Stimulated activated CD8-positive, alpha-beta memory T cell treated with anti-CD3 and anti-CD28 coated beads, Interleukin-4, amount 100 ng/mL, for 24 hours (primary cell): ENCODE measurements around the gene ADRA2B.
"Not testable (repeated sequence)": the region's sequence is repeated elsewhere in the genome, so short reads cannot be mapped to it uniquely, and the experiment has no call there.

Source experiments
- DNase-seq: peaks from one replicate; pipeline ENCODE4 v3.0.0-alpha.2; 2020; ENCODE audit warnings: low read depth

Gene ADRA2B

DNA sequence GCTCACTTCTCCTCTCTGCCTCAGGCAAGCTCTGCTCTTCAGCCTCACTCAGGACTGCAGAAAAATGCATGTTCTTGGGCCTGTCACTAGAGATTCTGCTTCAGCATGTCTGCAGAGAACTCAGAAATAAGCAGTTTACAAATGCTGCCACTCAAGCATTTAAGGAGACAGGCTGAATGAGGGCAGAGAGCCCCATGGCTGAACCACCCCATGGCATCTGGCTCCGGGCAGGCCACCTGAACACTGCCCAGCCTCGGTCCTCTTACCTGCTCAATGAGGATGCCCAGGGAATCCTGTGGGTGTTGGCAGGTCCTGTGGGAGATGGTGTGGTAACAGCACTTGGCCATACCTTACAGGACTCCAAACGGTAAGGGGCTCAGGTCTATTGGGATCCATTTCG is 50.4 kb downstream of the ADRA2B start:
- DNase-seq, result not testable (repeated sequence)

DNA sequence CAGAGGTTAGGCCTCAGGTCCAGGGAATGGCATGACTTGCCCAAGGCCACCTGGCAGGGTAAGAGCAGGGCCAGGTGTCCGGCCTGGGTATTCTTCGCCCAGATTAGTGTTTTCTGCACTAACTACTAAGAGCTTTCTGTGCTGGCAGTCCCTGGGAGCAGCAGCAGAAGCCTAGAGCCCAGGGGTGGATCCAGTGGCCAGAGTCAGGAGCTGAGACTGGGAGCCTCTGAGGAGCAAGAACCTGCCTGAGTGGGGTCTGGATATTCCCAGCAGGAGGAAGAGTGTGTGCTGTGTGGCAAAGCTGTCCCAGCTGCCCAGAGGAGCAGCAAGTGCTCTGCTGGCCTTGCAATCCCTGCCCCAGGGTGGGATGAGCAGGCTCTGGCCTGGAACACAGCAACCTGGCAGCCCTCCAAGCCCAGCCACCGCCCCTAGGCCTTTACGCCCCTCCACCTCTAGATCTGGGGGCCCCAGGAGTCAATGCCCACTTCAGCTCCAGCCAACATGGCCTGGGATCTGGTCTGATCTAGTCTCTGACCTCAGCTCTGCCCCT is 50.9 kb downstream of the ADRA2B start:
- DNase-seq, result no peak

DNA sequence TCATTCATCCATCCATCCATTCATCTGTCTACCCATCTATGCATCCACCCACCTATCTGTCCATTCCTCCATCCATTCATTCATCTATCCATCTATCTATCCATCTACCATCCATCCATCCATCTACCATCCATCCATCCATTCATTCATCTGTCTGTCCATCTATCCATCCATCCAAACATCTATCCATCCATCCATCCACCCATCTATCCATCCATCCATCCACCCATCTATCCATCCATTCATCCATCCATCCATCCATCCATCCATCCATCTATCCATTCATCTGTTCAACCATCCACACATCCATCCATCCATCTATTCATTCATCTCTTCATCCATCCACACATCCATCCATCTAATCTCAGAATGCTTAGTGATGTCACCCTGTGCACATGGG is 51.6 kb downstream of the ADRA2B start:
- DNase-seq, result not testable (repeated sequence)

DNA sequence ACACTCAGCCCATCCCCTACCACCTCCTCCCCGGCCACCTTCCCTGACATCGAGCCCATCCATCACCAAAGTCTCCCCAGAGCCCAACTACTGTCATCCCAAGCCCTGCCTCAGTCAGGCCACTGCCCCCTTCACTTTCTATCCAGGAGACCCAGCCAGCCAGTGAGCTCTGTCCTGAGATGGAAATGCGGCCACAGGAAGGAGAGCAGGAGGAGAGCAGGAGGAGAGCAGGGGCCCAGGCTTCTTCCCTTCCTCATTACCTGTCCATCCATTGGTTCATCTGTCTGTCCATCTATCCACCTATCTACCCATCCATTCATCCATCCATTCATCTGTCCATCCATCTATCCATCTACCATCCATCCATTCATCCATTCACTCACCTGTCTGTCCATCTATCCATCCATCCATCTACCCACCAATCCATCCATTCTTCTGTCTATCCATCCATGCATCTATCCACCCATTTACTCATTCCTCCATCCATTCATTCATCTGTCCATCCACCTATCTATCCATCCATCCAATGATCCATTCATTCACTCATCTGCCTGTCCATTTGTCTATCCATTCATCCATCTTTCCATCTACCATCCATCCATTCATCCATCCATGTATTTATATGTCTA is 52.2 kb downstream of the ADRA2B start:
- DNase-seq, result not testable (repeated sequence)

DNA sequence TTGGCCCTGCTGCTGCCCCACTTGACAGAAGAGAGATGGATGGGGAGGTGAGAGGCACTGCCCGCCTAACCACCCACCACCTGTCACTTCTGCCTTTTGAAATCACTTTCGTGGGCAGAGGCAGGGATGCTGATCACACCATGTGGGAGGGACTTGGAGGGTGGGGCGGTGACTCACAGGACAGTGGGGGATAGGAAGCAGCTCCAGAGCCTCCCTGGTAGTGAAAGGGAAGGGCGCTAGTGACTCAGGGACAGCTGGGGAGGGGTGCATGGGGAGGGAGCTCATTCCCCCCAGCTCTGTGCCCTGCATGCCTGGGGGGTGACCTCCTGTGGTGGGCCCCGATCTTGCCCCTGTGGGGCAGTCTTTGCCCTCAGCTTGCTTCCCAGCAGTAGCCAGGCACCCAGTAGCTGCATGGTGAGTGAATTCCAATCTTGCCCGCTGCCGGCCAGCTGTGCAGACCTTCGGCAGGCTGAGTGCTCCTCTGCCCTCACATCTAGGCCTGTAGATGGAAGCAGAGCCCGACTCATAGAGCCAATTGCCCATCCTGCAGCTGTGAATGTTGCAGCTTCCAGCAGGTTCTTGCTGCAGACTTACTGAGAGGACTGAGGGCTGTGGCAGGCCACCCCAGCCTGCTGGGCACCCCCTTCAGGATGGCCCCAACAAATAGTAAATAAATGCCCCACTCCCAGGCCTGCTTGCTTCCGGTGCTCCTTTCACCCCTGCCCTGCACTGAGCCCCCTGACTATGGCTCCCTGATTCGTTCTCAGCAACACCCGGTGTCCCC is 53.1 kb downstream of the ADRA2B start:
- peak; percentile 11 for DNase-seq
